ENCODE data around the gene FOXP2. TPM values are rescaled to one million over a fixed set of nuclear protein-coding genes. Genes with fewer than 3 reads are reported as not detected.

Gene FOXP2
- total RNA-seq, 4 donors from 2014 or later: 42.3 to 83.7 (median 50.7) TPM

- Histone ChIP-seq H3K9me3 (no peaks in the 10 kb centered on the region), H3K4me1 (peaks cover 0 to 11% (median 0%) of the 10 kb centered on the region in 3 donors), H3K27me3 (no peaks in the 10 kb centered on the region), H3K36me3 (no peaks in the 10 kb centered on the region), H3K27ac (no peak overlapping the region), H3K4me3 (no peak overlapping the region)
- TF ChIP-seq, protein P1, sequence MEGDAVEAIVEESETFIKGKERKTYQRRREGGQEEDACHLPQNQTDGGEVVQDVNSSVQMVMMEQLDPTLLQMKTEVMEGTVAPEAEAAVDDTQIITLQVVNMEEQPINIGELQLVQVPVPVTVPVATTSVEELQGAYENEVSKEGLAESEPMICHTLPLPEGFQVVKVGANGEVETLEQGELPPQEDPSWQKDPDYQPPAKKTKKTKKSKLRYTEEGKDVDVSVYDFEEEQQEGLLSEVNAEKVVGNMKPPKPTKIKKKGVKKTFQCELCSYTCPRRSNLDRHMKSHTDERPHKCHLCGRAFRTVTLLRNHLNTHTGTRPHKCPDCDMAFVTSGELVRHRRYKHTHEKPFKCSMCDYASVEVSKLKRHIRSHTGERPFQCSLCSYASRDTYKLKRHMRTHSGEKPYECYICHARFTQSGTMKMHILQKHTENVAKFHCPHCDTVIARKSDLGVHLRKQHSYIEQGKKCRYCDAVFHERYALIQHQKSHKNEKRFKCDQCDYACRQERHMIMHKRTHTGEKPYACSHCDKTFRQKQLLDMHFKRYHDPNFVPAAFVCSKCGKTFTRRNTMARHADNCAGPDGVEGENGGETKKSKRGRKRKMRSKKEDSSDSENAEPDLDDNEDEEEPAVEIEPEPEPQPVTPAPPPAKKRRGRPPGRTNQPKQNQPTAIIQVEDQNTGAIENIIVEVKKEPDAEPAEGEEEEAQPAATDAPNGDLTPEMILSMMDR (IDR thresholded peaks at IDR 0.05): no peak
- TF ChIP-seq POLR2A (IDR thresholded peaks at IDR 0.05) (no peak), EP300 (IDR thresholded peaks at IDR 0.05) (no peak), POLR2AphosphoS5 (IDR thresholded peaks at IDR 0.05) (no peak)
- no peak for ATAC-seq
- 44 to 54% methylated on average over 2 of the region's 2 CpGs for WGBS, 2 donors (ENCODE audit: low coverage in 1 of 2)
Observed at GRCh38 chr7:114468844-114469243, 54.2 kb downstream of the FOXP2 start.

- no peak for ATAC-seq
- no peak overlapping the region for H3K27ac ChIP-seq
- TF ChIP-seq, protein P1 (IDR thresholded peaks at IDR 0.05): no peak
- no peak for TF ChIP-seq EP300 (IDR thresholded peaks at IDR 0.05)
- TF ChIP-seq POLR2A (IDR thresholded peaks at IDR 0.05): no peak
- H3K36me3 ChIP-seq: no peaks in the 10 kb centered on the region
- H3K27me3 ChIP-seq: no peaks in the 10 kb centered on the region
- no peaks in the 10 kb centered on the region for H3K9me3 ChIP-seq
- peaks cover 0 to 2% (median 0%) of the 10 kb centered on the region in 3 donors for H3K4me1 ChIP-seq
- WGBS, 2 donors (ENCODE audit: low coverage in 1 of 2): 89 to 92% methylated on average over 6 of the region's 6 CpGs
- no peak overlapping the region for H3K4me3 ChIP-seq
Observed at GRCh38 chr7:114472896-114473512, 58.4 kb downstream of the FOXP2 start.

DNA sequence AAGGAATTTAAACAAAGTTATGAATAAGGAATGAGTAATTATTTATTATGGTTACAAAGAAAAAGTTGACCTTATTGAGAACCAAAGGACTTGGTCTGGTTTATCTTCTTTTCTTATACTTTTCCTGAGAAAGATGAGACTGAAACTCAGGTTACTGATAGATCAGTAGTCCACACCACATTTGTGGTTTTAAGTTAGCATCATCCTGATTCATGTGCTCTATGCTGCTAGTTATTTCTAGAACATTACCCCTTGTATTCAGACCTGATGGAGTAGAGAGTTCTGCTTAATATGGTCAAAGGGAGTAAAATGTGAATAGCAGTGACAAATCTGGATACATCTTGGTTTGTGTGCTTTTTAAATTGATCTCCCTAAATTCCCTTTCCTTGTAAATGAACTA is 63.8 kb downstream of the FOXP2 start:
- peaks cover 0 to 10% (median 0%) of the 10 kb centered on the region in 3 donors for H3K4me1 ChIP-seq
- no peaks in the 10 kb centered on the region for H3K9me3 ChIP-seq
- no peak for TF ChIP-seq POLR2AphosphoS5 (IDR thresholded peaks at IDR 0.05)
- TF ChIP-seq EP300 (IDR thresholded peaks at IDR 0.05): no peak
- no peak for TF ChIP-seq POLR2A (IDR thresholded peaks at IDR 0.05)
- TF ChIP-seq, protein P1 (IDR thresholded peaks at IDR 0.05): no peak
- no peak overlapping the region for H3K27ac ChIP-seq
- no peaks in the 10 kb centered on the region for H3K36me3 ChIP-seq
- no peak for ATAC-seq
- no peaks in the 10 kb centered on the region for H3K27me3 ChIP-seq
- no peak overlapping the region for H3K4me3 ChIP-seq

DNA sequence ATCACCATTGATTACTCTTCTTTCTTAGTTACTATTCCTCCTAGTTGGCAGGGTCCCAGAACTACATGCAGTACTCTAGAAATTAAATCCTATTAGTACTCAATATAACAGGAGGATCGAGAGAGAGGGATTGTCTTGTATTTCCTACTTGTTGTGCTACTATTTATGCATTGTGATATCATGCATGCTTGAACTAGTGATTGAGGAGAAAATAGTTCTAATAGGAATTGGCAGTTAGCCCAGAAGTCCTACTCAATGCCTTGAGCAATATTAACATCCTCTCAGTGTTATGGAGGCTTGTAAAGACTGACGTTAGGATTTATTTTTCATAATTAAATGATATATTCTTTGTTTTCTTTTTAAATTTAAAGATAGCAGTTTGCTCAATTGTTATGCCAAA is 67.4 kb downstream of the FOXP2 start:
- no peak overlapping the region for H3K4me3 ChIP-seq
- 8 to 16% methylated on average over 1 to 2 of the region's 2 CpGs for WGBS, 2 donors (ENCODE audit: low coverage in 1 of 2)
- no peak overlapping the region for H3K27ac ChIP-seq
- H3K4me1 ChIP-seq: peaks cover 0 to 10% (median 0%) of the 10 kb centered on the region in 3 donors
- no peak for ATAC-seq
- no peak for TF ChIP-seq POLR2AphosphoS5 (IDR thresholded peaks at IDR 0.05)
- TF ChIP-seq POLR2A (IDR thresholded peaks at IDR 0.05): no peak
- no peak for TF ChIP-seq EP300 (IDR thresholded peaks at IDR 0.05)
- TF ChIP-seq, protein P1 (IDR thresholded peaks at IDR 0.05): no peak
- no peaks in the 10 kb centered on the region for H3K36me3 ChIP-seq
- H3K27me3 ChIP-seq: no peaks in the 10 kb centered on the region
- peaks cover 0 to 4% (median 0%) of the 10 kb centered on the region in 3 donors for H3K9me3 ChIP-seq

DNA sequence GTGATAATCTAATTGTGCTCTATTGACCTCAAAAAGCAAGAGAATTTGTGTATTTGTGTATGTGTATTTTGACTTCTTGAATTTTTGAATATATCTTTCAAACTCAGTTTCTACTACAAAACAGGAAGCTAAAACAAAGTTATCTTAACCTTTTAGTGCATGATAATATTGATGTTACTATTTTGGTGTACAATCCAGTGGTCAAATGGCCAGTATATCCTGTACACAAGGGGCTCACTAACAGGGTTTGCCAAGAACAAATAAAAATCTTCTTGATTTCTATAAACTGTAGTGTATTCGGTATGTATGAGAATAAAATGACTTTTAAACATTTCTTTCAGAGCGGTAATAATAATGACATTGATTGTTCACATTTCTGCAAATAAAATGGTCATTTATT is 69.6 kb downstream of the FOXP2 start:
- H3K9me3 ChIP-seq: peaks cover 0 to 9% (median 0%) of the 10 kb centered on the region in 3 donors
- H3K4me1 ChIP-seq: peaks cover 0 to 10% (median 0%) of the 10 kb centered on the region in 3 donors
- TF ChIP-seq POLR2AphosphoS5 (IDR thresholded peaks at IDR 0.05): no peak
- no peak for TF ChIP-seq POLR2A (IDR thresholded peaks at IDR 0.05)
- TF ChIP-seq, protein P1 (IDR thresholded peaks at IDR 0.05): no peak
- TF ChIP-seq EP300 (IDR thresholded peaks at IDR 0.05): no peak
- H3K36me3 ChIP-seq: no peaks in the 10 kb centered on the region
- H3K27ac ChIP-seq: no peak overlapping the region
- no peaks in the 10 kb centered on the region for H3K27me3 ChIP-seq
- ATAC-seq: no peak
- 84 to 94% methylated on average over 2 of the region's 2 CpGs for WGBS, 2 donors (ENCODE audit: low coverage in 1 of 2)
- no peak overlapping the region for H3K4me3 ChIP-seq

All from gastroesophageal sphincter (tissue), 4 donors.